HG03108 (cell line): ENCODE results near the gene MSANTD1.
A peak's percentile ranks its signal among the peaks of the same experiment; 100 is the strongest.

Source experiments
- ATAC-seq: cut with Tn5 transposase; IDR thresholded peaks from one replicate; pipeline ENCODE4 v1.9.1; 2021; ENCODE audit warnings: moderate library complexity; ENCODE audit not compliant: unreplicated experiment

MSANTD1 gene

GRCh38 chr4:3287271-3287971 lies 38.5 kb downstream of the MSANTD1 start:
- no peak for ATAC-seq

GRCh38 chr4:3287972-3288570 lies 39.1 kb downstream of the MSANTD1 start:
- ATAC-seq = no peak

GRCh38 chr4:3288571-3289094 lies 39.7 kb downstream of the MSANTD1 start:
- ATAC-seq = no peak

GRCh38 chr4:3290476-3290875 lies 41.5 kb downstream of the MSANTD1 start:
- ATAC-seq = no peak

GRCh38 chr4:3290889-3291321 lies 41.9 kb downstream of the MSANTD1 start:
- no peak for ATAC-seq

GRCh38 chr4:3291411-3291968 lies 42.5 kb downstream of the MSANTD1 start:
- no peak for ATAC-seq

- ATAC-seq = peak; percentile 4
Observed at GRCh38 chr4:3291969-3292570, 43.1 kb downstream of the MSANTD1 start.

GRCh38 chr4:3292571-3293400 lies 43.8 kb downstream of the MSANTD1 start, which contains the start of gene RGS12:
Gene RGS12, plus strand, starts transcription at chr4:3293021. Its CDS starts 23,150 bp downstream, at chr4:3316171.
- peak; percentile 84 for ATAC-seq

GRCh38 chr4:3293401-3294391 lies 44.7 kb downstream of the MSANTD1 start:
- peak; percentile 4 for ATAC-seq

GRCh38 chr4:3294401-3295241 lies 45.7 kb downstream of the MSANTD1 start:
- ATAC-seq = no peak

- ATAC-seq = no peak
Observed at GRCh38 chr4:3295837-3296624, 47.1 kb downstream of the MSANTD1 start.

- ATAC-seq = no peak
Observed at GRCh38 chr4:3296651-3297050, 47.7 kb downstream of the MSANTD1 start.

- no peak for ATAC-seq
Observed at GRCh38 chr4:3297066-3297859, 48.3 kb downstream of the MSANTD1 start.

- ATAC-seq = no peak
Observed at GRCh38 chr4:3299122-3299975, 50.4 kb downstream of the MSANTD1 start.

GRCh38 chr4:3299976-3300671 lies 51.2 kb downstream of the MSANTD1 start:
- ATAC-seq = no peak
